GM19324 (cell line): ENCODE data around the gene C13orf46.

Source experiments
- ATAC-seq: cut with Tn5 transposase; IDR thresholded peaks from one replicate; pipeline ENCODE4 v1.9.1; 2021; ENCODE audit warnings: mild to moderate bottlenecking, moderate library complexity; ENCODE audit not compliant: unreplicated experiment, low FRiP score

C13orf46 gene

DNA sequence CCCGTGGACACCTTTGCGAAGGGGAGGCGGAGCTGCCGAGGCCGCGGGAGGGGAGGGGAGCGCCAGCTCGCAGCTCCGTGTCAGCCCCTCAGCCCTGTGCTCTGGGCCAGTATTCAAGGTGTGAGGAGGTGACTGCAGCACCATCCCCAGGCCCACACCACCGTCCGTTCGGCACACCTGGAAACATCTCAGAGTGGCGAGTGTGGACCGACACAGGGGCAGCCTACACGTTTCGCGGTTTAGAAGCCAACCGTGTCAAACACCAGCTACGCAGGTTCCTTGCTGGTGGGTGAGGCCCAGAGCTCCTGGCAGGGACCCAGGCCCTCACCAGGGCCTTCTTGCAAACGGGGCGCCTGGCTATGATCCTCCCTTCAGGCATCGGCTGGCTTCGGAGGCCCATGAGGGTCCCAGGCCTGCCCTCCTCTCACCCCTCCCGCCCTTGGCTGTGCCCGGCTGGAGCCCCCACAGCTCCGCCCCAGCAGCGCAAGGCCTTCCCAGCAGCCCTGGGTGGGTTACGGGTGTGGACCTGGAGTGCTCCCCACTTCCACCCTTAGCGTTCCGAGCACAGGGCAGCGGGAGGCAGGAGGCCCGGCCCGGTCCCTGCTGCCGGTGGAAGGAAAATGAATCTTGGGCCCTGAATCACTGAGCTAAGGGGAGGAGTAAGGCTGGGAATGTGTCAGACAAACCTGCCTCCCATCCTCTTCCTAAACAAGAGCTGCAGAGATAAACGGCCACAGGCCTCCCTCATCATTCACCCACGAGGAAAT, 1.2 kb downstream of the C13orf46 start:
- ATAC-seq = no peak

DNA sequence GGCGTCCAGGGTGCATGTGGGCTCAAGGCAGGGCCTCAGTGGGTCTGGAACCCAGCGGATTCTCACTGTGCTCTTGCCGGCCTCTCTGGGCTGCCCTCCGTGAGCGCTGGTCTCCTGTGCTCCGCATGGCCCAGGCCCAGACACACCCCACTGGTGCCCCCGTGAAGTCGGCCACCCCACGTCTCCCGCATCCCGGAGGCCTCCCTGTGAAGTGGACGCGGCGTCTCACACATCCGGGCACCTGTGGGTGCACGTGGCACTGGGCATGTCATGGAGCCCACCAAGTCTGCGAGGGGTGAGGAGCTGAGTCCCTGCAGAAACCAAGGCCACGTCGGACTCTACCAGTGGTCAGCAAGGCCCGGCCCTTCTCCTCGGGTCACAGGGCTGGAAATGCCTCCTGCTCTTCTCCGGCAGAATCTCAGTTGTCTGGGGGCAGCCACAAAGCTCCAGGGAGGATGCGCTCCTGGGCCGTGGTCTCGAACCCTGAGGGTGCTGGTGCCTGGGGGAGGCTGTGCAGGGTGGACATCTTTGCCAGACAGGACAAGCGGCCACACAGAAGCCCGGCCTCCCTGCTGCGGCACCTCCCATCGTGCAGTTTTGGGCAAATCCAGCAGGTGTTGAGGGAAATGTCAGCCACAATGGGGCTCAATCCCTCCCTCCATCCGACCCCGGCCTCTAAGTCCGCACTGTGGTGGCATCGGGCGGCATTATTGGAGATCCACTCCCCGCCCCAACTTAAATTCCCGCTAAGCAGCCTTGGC, 2.2 kb downstream of the C13orf46 start:
- ATAC-seq = no peak

DNA sequence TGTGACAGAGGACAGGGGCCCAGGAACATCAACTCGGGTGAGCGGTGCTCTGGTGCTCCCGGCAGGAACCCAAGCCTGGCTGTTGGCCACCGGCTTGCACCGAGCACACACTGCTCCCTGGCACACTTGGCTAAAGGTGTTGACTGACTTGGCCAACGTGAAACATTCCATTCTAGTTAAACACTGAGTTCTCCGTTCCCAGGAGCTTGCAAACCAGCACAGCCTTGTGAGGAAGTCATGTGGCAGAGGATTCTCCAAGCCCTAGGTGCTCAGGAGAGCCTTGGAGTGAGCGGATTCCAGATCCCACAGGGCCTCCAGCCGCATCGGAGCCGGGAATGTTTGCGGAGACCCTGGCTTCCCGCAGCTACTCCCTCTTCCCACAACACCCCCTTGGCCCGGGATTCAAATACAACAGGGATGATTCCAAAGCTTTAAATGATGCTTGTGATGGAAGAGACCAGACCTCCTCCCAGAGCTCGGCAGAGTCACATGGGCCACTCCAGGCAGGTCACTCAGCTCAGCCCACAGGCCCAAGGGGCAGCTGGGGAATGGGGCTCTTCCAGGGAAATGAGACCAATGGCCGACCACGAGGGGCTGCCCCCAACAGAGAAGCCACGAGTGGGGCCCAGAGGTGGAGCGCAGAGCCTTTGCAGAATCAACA, 2.9 kb downstream of the C13orf46 start:
- no peak for ATAC-seq

DNA sequence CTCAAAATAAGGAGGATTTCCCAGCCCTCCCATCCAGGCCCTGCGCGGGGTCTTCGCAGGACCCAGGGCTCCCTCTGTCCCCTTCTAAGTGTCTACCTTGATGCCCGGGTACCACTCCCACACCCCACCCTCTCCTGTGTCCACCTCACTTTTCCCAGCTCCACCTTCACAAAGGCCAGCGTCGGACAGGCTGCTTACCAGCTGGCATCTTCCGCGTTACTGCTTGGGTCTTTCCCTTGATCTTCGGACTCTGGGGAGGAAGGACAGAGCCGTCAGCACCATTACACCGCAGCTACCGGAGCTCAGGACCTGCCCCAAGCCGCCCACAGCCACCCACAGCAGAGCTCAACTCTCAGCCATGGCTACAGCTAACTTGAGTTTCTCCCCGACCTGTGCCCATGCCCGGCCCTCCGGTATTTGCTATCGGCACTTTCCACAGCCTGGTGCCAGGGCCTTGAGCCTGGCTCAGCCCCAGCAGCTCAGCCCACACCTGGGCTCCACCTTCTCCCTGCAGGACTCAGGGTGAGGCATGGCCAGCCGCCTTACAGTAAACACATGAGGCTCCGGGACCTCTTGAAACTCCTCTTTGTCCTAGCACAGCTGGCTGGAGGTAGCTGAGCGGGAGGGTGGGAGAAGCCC, 3.8 kb downstream of the C13orf46 start:
- ATAC-seq = no peak

DNA sequence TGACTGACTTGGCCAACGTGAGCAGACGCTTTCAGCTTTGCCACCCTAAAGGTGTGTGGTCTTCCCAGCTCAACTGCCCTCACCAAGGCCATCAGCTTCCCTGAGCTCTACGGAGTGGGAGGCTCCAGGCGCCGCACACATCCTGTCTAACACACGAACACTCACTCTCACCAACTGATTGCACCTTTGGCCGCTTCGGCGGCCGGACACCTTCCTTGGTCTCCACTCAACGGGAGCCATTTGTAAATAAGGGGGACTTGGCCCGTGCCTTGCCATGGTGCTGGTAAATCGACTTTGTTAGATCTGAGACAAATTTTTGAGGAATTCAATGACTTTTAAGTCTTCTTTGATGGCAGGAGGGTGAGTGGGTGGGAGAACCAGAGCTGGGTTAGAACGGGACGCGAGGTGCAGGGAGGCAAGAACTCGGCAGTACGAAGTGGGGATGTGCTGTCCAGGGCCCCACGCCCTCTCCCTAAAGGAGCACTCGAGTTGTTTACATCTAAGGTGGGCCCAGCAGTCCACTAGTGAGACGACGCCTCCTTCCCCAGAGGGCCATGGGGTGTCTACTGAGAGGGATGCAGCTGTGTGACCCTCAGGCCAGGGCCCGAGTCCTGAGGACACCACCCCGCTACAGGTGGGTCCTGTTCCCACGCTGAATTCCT, 4.4 kb downstream of the C13orf46 start:
- no peak for ATAC-seq

DNA sequence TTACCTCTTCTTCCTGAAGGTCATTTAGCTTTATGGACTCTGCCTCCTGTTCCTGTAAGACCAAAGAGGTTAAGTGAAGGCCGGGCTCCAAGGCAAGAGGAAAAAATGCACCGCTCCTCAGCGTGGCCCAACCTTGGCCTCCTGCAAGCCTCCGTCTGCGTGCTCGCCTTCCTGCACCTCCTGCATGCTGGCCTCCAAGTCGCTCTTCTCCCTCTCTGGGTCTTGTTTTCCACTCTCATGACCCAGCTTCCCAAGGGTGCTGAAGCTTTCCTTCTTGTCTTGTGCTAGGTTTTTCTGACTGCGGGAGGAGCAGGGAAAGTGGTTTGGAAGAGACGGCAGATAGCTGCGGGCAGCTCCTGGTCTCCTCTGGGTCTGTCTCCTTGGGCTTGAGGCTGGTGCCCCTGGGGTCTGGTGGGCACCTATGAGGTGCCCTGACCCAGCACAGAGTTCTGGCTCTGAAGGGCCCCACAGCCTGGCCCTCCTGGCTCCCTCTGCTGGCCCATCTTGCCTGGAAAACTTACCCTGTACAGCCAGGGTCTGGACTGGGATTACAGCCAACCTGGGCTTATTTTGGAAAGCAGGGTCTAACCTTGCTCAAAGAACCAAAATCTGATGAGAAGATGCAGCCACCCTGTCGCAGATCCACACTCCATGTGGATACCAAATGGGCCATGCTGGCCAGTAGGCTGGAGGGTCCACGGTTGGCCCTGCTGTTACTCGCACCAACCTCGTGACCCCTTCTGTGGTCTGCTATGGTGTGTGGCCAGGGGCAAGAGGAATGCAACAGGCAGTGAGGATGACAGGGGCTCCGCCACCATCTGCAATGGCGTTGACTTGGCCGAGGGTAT, 5.2 kb downstream of the C13orf46 start:
- no peak for ATAC-seq

DNA sequence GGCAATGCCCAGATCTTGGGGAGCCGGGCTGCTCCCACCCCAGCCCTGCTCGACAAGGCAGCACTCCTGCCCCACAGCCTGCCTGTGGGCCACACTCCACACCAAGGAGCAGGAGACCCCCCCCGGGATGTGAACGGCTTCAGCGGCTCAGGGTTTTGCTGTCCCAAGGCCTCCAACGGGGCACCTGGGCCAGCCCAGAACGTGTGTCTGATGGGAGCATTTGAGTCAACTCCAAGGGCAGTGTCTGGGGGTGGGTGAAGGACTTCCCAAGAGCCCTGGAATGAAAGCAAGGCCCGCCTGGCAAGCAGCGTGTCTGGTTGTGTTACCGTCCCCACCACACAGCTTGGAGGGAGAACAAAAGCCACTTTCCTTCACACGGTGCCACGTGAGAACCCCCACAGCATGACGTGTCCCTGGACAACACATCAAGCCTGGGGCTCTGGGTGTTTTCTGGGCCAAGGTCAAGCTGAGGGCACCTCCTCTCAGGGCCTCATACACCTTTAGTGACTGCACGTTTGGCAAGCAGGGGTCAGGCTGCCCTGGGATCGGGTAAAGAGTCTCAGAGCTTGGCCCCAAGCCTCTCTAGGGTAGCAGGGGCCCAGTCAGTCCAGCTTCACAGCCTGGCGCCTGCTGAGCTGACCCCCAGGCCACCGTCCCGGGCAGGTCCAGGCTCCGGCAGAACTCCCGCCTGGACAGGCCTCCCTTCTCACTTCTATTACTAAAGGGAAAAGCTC, 6.0 kb downstream of the C13orf46 start:
- ATAC-seq = no peak

DNA sequence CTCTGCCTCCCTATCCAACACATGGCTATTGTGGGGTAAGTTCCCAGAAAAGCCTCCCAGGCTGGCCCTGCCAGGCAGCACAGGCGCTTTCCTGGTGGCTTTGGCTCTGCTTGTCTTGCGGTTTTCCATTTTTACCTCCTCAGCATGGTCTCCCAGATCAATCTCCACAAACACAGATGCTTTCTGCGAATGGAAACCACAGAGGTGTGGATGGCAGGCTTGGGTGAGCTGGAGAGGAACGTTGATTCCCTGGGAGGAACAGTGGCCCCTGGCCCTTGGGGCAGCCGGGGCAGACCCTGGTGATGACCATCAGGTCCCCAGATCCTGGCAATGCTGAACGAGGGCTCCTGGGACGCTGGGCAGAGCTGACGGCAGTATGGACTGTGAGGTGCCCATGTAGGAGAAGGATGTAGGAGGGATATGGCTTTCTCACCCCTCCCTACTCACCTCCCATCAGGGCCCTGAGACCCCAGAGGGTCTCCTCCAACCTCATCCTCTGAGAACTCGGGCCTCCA, 6.6 kb downstream of the C13orf46 start:
- no peak for ATAC-seq

DNA sequence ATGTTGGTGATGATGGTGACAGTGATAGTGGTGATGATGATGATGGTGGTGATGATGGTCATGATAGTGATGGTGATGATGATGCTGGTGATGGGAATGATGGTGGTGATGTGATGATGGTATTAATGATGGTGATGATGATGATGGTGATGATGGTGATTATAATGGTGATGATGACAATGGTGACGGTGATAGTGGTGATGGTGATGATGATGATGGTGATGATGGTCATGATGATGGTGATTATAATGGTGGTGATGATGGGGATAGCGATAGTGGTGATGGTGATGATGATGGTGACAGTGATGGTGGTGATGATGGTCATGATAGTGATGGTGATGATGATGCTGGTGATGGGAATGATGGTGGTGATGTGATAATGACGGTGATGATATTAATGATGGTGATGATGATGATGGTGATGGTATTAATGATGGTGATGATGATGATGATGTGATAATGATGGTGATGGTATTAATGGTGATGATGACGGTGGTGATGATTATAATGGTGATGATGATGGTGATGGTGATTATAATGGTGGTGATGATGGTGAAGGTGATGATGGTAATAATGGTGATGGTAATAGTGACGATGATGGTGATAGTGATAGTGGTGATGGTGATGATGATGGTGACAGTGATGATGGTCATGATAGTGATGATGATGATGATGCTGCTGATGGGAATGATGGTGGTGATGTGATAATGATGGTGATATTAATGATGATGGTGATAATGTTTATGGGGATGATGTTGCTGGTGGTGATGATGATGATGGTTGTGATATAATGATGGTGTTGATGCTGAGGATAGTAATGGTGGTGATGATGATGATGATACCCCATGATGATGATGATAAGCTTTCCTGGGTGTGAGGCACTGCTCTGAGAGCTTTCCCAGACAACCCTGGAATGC, 7.7 kb downstream of the C13orf46 start:
- ATAC-seq = no peak

DNA sequence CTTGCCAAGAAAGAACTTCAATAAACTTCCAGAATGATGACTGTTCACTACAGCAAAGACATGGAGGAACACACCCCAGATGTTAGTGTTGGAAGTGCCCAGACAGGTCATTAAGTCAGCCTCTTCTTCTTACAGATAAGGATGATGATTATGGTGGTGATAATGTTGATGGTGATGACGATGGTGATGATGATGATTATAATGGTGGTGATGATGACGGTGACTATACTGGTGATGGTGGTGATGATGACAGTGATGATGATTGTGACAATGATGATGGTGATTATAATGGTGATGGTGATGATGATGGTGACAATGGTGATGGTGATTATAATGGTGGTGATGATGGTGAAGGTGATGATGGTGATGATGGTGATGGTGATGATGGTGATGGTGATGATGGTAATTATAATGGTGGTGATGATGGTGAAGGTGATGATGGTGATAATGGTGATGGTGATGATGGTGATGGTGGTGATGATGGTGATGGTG, 8.4 kb downstream of the C13orf46 start:
- no peak for ATAC-seq

DNA sequence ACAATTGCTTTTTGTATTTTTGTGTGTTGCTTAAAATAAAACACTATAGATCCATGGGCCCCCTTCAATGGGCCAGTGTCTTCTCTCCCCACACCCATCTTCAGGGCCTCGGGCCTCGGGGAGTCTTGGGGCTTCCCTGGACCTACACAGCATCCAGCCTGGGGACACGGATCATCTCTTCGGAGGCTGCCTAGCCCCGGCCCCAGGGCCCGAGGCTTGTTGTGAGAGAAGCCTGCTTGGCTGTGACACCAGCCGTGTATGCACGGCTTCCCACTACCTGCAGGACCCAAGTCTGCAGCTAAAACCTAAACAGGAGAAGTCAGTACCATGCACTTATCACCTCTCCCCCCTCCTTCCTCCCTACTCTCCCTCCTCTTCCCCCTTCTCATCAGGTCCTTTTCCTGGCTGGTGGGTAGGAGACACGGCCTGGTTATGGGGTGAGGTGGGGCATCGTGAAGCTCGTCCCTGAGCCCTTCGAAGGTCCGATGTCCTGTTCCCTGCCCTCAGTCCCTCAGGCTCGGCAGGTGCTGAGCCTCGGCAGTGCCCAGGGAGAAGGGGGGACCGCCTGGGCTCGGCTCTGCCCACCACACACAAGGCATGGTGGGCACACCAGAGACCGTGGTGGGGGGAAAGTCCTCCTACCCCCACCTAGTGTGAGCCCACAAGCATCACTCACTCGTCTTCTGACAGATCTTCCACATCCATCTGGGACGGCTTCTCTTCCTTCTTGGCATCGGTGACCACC, 9.5 kb downstream of the C13orf46 start:
- ATAC-seq = no peak

DNA sequence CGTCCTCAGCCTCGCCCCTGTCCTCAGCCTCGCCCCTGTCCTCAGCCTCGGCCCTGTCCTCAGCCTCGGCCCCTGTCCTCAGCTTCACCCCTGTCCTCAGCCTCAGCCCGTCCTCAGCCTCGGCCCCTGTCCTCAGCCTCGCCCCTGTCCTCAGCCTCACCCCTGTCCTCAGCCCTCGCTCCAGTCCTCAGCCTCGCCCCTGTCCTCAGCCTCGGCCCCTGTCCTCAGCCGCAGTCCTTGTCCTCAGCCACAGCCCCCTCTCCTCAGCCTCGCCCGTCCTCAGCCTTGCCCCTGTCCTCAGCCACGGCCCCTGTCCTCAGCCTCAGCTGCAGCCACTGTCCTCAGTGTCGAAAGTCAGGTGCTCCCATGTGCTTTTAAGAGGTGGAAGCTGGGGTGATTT, 10.5 kb downstream of the C13orf46 start:
- ATAC-seq = no peak

DNA sequence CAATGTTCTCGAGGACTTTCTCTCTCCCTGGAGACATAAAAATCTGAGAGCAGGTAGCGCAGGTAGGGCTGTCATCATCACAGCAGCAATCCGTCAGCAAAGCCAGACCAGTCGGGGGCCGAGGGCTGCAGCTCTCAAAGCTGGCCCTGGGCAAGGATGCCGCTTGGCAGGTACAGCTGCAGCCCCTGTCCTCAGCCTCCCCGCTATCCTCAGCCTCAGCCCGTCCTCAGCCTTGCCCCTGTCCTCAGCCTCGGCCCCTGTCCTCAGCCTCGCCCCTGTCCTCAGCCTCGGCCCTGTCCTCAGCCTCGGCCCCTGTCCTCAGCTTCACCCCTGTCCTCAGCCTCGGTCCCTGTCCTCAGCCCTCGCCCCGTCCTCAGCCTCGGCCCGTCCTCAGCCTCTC, 10.9 kb downstream of the C13orf46 start:
- no peak for ATAC-seq

DNA sequence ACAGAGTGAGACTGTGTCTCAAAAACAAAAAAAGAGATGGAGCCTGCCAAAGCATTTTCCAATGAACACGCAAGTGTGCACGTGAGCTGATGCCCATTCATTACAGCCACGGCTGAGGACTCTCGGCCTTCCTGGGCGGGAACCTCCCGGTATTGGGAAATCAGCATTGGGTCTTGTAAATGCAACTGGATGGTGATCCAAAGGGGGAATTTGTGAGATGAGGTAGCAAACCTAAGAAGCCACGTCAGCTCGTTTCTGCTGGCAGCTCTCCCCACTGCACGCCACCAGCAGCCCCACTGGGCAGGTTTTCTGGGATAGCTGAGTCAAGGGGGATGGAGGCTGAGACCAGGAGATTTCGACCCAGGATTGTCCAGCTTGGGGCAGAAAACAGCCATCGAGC, 11.5 kb downstream of the C13orf46 start:
- no peak for ATAC-seq

DNA sequence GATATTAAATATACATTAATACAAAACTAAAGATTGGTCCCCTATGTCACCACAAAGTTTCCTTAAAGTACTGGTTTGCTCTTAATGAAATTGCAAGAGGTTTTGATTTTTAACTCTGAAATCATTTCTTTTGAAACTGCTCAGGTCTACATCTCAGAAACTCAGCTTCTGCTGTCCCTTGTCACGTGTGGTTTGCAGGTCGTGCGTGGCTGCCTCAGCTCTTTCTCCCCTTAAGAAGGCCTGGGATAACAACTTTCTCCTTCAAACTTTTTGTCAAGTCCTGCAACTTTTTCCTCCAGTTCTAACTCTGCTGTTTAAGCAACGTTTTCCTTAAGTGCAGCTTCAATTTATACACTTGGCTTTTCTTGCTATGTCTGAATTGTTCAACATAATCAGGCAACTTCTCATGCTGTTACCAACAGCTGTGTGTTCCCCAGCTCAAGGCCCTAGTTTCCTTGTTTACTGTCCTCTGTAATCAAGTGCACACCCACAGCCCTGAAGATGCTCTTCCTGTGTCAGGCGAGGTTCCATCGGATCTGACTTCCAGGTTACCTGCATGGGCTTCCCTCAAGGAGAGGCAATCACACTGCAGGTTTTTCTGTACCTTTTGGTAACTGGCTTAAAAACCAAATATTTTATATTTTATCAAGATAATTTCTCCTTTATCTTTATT, 13.5 kb downstream of the C13orf46 start:
- no peak for ATAC-seq

DNA sequence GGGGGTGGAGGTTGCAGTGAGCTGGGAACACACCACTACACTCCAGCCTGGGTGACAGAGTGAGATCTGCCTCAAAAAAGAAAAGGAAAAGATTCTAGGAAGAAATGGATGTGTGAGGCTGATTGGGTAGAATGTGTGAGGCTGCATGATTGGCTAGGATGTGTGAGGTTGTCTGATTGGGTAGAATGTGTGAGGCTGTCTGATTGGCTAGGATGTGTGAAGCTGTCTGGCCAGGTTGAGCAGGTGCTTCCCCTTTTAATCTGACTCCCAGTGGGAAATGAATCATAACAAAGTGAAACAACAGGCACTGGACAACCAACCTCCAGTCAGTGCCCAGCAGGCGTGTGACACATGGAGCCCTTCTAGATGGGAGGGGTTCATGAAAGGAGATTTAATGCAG, 14.7 kb downstream of the C13orf46 start:
- no peak for ATAC-seq
